Measurements from ENCODE around the gene IL12B. TPM values are rescaled to one million over a fixed set of nuclear protein-coding genes. Genes with fewer than 3 reads are reported as not detected.

The IL12B gene
- total RNA-seq, 3 donors from 2014 or later = not detected

DNA sequence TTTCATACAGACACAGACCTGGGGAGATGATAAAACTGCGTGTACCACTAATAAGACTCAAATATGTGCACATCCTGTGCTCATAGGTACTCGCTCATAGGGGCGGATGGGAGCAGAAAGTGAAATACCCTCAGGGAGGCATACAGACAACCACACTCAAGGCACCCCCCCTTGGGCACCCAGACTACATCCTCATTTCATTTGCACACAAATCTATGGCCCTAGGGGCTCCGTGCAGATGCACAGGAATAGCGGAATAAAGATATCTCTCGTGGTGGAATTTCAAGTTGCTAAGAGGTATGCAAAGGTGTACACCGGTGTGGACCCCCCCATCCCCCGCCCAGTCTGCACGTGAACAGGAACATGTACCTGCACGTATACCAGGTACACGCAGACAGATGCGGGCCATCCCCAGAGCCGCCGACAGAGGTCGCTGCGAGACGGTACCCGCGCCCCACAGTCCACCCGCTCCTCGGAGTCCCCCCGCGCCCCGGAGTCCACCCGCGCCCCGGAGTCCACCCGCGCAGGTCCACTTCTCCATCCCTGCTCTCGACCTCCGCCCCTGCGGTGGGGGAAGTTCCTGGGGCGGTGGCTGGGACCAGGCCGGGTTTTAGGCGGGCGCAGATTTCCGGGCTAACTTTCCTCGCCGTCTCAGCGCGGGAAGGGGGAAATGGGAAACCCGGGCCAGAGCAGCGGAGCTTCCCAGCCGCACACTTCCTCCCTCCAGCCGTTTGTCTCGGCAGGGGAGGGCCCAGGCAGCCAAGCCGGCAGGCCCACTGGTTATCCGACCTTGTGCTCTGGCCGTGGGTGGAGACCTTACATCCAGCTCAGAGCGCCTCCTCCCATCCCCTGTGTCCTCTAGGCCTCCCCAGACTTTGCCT, 1.0 kb upstream of the IL12B start:
- Histone ChIP-seq H3K4me3 (peak overlapping the region; percentile 45 to 67 (median 46)), H3K27ac (no peak overlapping the region), H3K36me3 (no peaks in the 10 kb centered on the region), H3K27me3 (peaks cover 0 to 30% of the 10 kb centered on the region in 2 donors), H3K4me1 (peaks cover 0 to 3% of the 10 kb centered on the region in 2 donors), H3K9me3 (no peaks in the 10 kb centered on the region)
- DNase-seq (ENCODE audit: low spot score in 2 of 2) = peak in 1 of 2 donors; percentile 19
- intact Hi-C loops (cut with DNase I; ENCODE audit: low total_unique reads) = no loop called here
- TF ChIP-seq, protein P1, sequence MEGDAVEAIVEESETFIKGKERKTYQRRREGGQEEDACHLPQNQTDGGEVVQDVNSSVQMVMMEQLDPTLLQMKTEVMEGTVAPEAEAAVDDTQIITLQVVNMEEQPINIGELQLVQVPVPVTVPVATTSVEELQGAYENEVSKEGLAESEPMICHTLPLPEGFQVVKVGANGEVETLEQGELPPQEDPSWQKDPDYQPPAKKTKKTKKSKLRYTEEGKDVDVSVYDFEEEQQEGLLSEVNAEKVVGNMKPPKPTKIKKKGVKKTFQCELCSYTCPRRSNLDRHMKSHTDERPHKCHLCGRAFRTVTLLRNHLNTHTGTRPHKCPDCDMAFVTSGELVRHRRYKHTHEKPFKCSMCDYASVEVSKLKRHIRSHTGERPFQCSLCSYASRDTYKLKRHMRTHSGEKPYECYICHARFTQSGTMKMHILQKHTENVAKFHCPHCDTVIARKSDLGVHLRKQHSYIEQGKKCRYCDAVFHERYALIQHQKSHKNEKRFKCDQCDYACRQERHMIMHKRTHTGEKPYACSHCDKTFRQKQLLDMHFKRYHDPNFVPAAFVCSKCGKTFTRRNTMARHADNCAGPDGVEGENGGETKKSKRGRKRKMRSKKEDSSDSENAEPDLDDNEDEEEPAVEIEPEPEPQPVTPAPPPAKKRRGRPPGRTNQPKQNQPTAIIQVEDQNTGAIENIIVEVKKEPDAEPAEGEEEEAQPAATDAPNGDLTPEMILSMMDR (IDR thresholded peaks at IDR 0.05) = peak in 2 of 3 donors; percentile 38 to 44
- TF ChIP-seq POLR2AphosphoS5 (IDR thresholded peaks at IDR 0.05) (no peak), POLR2A (IDR thresholded peaks at IDR 0.05) (no peak)

DNA sequence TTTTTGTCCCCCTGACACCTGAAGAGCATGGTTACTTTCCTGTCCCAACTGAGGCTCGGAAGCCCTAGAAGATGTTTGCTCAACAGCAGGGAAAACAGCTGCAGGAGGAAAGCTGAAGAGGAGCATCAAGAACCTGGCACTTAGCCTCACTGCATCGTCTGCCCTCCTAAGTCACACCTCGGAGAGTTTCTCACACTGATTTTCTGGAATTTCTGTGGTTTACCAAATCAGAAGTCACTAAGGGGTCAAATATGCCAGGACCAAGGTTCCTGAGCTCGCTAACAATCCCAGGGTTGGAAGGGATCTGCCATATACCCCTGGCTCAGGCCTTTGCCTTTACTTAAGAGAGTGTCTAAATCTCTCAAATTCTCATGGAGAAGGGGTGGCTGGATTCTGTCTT, 5.3 kb downstream of the IL12B start:
- H3K9me3 ChIP-seq = no peaks in the 10 kb centered on the region
- no peak for DNase-seq (ENCODE audit: low spot score in 2 of 2)
- H3K36me3 ChIP-seq = no peaks in the 10 kb centered on the region
- no peak overlapping the region for H3K27ac ChIP-seq
- intact Hi-C loops (cut with DNase I; ENCODE audit: low total_unique reads) = no loop called here
- no peak overlapping the region for H3K4me3 ChIP-seq
- H3K27me3 ChIP-seq = peaks cover 0 to 31% of the 10 kb centered on the region in 2 donors
- H3K4me1 ChIP-seq = no peaks in the 10 kb centered on the region
- no peak for TF ChIP-seq POLR2AphosphoS5 (IDR thresholded peaks at IDR 0.05)
- TF ChIP-seq, protein P1 (IDR thresholded peaks at IDR 0.05) = no peak
- TF ChIP-seq POLR2A (IDR thresholded peaks at IDR 0.05) = no peak

DNA sequence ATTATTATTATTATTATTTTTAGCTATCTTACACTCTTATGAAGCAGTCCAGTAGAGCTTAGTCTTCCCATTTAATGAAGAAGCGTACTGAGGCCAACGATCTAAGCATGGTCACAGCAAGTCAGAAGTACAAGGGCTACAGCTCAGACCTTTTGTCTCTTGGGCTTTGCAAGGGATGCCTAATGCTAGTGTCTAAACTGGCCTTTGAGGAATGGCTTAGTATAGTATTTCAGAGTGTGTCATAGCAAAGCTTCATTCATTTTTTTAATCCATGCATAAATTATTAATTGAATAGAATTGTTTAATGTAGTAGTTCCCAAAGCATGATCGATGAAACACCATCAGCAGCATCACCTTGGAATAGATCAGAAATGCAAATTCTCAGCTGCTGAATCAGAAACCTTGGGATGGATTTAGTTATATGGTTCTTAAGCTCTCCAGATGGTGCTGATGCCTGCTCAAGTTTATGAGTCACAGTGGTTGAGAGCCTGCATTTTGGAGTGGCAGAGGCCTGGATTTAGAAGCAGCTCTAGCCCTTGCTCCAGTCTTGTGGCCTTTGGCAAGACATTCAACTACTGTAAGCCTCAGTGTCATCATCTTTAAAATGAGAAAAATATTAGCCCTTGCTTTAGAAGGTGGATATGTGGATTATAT, 6.1 kb downstream of the IL12B start:
- Histone ChIP-seq H3K27me3 (peaks cover 0 to 27% of the 10 kb centered on the region in 2 donors), H3K4me3 (no peak overlapping the region), H3K9me3 (no peaks in the 10 kb centered on the region), H3K4me1 (no peaks in the 10 kb centered on the region), H3K36me3 (no peaks in the 10 kb centered on the region), H3K27ac (no peak overlapping the region)
- TF ChIP-seq, protein P1 (IDR thresholded peaks at IDR 0.05) = no peak
- intact Hi-C loops (cut with DNase I; ENCODE audit: low total_unique reads) = no loop called here
- no peak for DNase-seq (ENCODE audit: low spot score in 2 of 2)

DNA sequence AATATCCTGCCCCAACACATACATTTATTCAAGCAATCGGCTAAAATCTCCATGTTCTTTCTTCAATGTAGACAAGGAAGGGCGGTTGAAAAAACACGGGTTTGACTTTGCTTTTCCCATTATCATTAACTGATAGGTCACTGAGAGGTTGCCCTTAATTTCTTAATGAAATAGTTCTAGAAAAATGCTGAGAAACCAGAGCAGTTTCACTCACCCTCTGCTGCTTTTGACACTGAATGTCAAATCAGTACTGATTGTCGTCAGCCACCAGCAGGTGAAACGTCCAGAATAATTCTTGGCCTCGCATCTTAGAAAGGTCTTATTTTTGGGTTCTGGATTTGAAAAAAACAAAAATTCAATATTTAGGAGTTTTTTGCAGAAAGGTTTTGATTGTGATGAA, 8.1 kb downstream of the IL12B start:
- H3K27ac ChIP-seq = no peak overlapping the region
- intact Hi-C loops (cut with DNase I; ENCODE audit: low total_unique reads) = no loop called here
- DNase-seq (ENCODE audit: low spot score in 2 of 2) = no peak
- no peak overlapping the region for H3K4me3 ChIP-seq
- H3K27me3 ChIP-seq = peaks cover 0 to 6% of the 10 kb centered on the region in 2 donors
- no peaks in the 10 kb centered on the region for H3K4me1 ChIP-seq
- no peaks in the 10 kb centered on the region for H3K9me3 ChIP-seq
- TF ChIP-seq POLR2AphosphoS5 (IDR thresholded peaks at IDR 0.05) (no peak), POLR2A (IDR thresholded peaks at IDR 0.05) (no peak)
- TF ChIP-seq, protein P1 (IDR thresholded peaks at IDR 0.05) = no peak
- no peaks in the 10 kb centered on the region for H3K36me3 ChIP-seq

DNA sequence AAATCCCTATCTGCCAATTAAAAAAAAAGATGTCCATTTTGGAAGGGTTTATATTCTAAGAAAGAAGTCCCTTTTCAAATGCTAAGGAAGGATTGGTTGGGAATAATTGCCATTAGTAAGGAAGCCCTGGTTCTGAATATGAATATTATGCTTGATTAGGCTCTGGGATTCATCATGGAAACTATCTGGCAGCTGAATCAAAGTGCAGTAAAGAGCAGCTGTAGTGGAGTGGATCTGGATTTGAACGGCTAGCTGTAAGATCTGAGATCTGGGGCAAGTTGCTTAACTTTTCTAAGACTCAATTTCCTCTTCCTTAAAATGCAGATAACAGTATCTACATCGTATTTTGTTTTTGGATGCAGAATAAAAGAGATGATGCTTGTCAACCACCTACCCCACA, 10.5 kb downstream of the IL12B start:
- DNase-seq (ENCODE audit: low spot score in 2 of 2) = no peak
- Histone ChIP-seq H3K9me3 (no peaks in the 10 kb centered on the region), H3K27me3 (no peaks in the 10 kb centered on the region), H3K36me3 (no peaks in the 10 kb centered on the region), H3K27ac (no peak overlapping the region), H3K4me3 (no peak overlapping the region), H3K4me1 (no peaks in the 10 kb centered on the region)
- intact Hi-C loops (cut with DNase I; ENCODE audit: low total_unique reads) = no loop called here
- TF ChIP-seq, protein P1 (IDR thresholded peaks at IDR 0.05) = no peak
- TF ChIP-seq POLR2AphosphoS5 (IDR thresholded peaks at IDR 0.05) = no peak
- no peak for TF ChIP-seq POLR2A (IDR thresholded peaks at IDR 0.05)

Data from breast epithelium (tissue), 4 donors.